HEK293 (cell line): ENCODE results near the gene NTMT1.

Experiments
- FEZF1 ChIP-seq: fragments of 450-650 bp; formaldehyde crosslinking; IDR thresholded peaks from 2 replicates; pipeline ENCODE4 v1.5.1; 2016; ENCODE audit warnings: missing biosample characterization, missing genetic modification characterization
- GFI1B ChIP-seq: fragments of 450-650 bp; formaldehyde crosslinking; IDR thresholded peaks from 2 replicates; pipeline ENCODE4 v1.5.1; 2016; ENCODE audit warnings: missing biosample characterization, missing genetic modification characterization
- GLI4 ChIP-seq: fragments of 450-650 bp; formaldehyde crosslinking; IDR thresholded peaks from 2 replicates; pipeline ENCODE4 v1.5.1; 2016; ENCODE audit warnings: missing biosample characterization, missing genetic modification characterization
- HOXD13 ChIP-seq: sonication (generic); formaldehyde crosslinking; IDR thresholded peaks from 2 replicates; pipeline ENCODE4 v1.8.0; 2022; ENCODE audit warnings: missing genetic modification reagents, borderline replicate concordance
- IKZF3 ChIP-seq: fragments of 450-650 bp; IDR thresholded peaks from 2 replicates; pipeline ENCODE4 v1.5.0; 2018; ENCODE audit warnings: missing biosample characterization, mild to moderate bottlenecking, missing genetic modification characterization, moderate library complexity
- INSM2 ChIP-seq: fragments of 450-650 bp; formaldehyde crosslinking; IDR thresholded peaks from 2 replicates; pipeline ENCODE4 v1.5.1; 2016; ENCODE audit warnings: missing biosample characterization, missing genetic modification characterization
- KLF9 ChIP-seq: fragments of 450-650 bp; formaldehyde crosslinking; IDR thresholded peaks from 2 replicates; pipeline ENCODE4 v1.5.1; 2016; ENCODE audit warnings: missing biosample characterization, missing genetic modification characterization, low read depth
- MYNN ChIP-seq: fragments of 450-650 bp; formaldehyde crosslinking; IDR thresholded peaks from 2 replicates; pipeline ENCODE4 v1.5.1; 2016; ENCODE audit warnings: missing biosample characterization, missing genetic modification characterization, borderline replicate concordance
- OSR2 ChIP-seq: fragments of 450-650 bp; formaldehyde crosslinking; IDR thresholded peaks from 2 replicates; pipeline ENCODE4 v1.5.1; 2016; ENCODE audit warnings: missing biosample characterization, missing genetic modification characterization
- PRDM1 ChIP-seq: fragments of 450-650 bp; formaldehyde crosslinking; IDR thresholded peaks from 2 replicates; pipeline ENCODE4; 2016; ENCODE audit warnings: missing biosample characterization, missing genetic modification characterization
- SCRT1 ChIP-seq: fragments of 450-650 bp; formaldehyde crosslinking; IDR thresholded peaks from 2 replicates; pipeline ENCODE4 v1.5.1; 2016; ENCODE audit warnings: missing biosample characterization, missing genetic modification characterization, borderline replicate concordance
- SP7 ChIP-seq: fragments of 450-650 bp; formaldehyde crosslinking; IDR thresholded peaks from 2 replicates; pipeline ENCODE4 v1.5.1; 2016; ENCODE audit warnings: missing biosample characterization, missing genetic modification characterization
- ZFHX2 ChIP-seq: fragments of 450-650 bp; formaldehyde crosslinking; conservative IDR thresholded peaks from 2 replicates; pipeline ENCODE4 v1.5.1; 2016; ENCODE audit warnings: missing biosample characterization, missing genetic modification characterization
- ZFP3 ChIP-seq: fragments of 450-650 bp; formaldehyde crosslinking; IDR thresholded peaks from 2 replicates; pipeline ENCODE4 v1.5.1; 2016; ENCODE audit warnings: low read depth, missing biosample characterization, missing genetic modification characterization
- ZNF132 ChIP-seq: fragments of 450-650 bp; formaldehyde crosslinking; IDR thresholded peaks from 2 replicates; pipeline ENCODE4 v1.5.1; 2017; ENCODE audit warnings: missing biosample characterization, missing genetic modification characterization, borderline replicate concordance
- ZNF138 ChIP-seq: fragments of 450-650 bp; formaldehyde crosslinking; IDR thresholded peaks from 2 replicates; pipeline ENCODE4 v1.5.1; 2016; ENCODE audit warnings: missing biosample characterization, missing genetic modification characterization, borderline replicate concordance
- ZNF146 ChIP-seq: fragments of 450-650 bp; formaldehyde crosslinking; IDR thresholded peaks from 2 replicates; pipeline ENCODE4 v1.5.1; 2016; ENCODE audit warnings: missing biosample characterization, missing genetic modification characterization
- ZNF292 ChIP-seq: fragments of 450-650 bp; formaldehyde crosslinking; IDR thresholded peaks from 2 replicates; pipeline ENCODE4 v1.5.1; 2016; ENCODE audit warnings: low read depth, missing biosample characterization, missing genetic modification characterization, borderline replicate concordance
- ZNF416 ChIP-seq: fragments of 450-650 bp; formaldehyde crosslinking; IDR thresholded peaks from 2 replicates; pipeline ENCODE4 v1.5.1; 2016; ENCODE audit warnings: missing biosample characterization, missing genetic modification characterization
- ZNF423 ChIP-seq: fragments of 450-650 bp; formaldehyde crosslinking; IDR thresholded peaks from 2 replicates; pipeline ENCODE4 v1.5.1; 2016; ENCODE audit warnings: missing biosample characterization, missing genetic modification characterization
- ZNF501 ChIP-seq: fragments of 450-650 bp; formaldehyde crosslinking; IDR thresholded peaks from 2 replicates; pipeline ENCODE4 v1.5.1; 2016; ENCODE audit warnings: missing biosample characterization, missing genetic modification characterization
- ZNF549 ChIP-seq: fragments of 450-650 bp; IDR thresholded peaks from 2 replicates; pipeline ENCODE4 v1.5.1; 2018; ENCODE audit warnings: missing biosample characterization, missing genetic modification characterization, mild to moderate bottlenecking, inconsistent platforms, moderate library complexity
- ZNF555 ChIP-seq: fragments of 450-650 bp; formaldehyde crosslinking; conservative IDR thresholded peaks from 2 replicates; pipeline ENCODE4 v1.5.1; 2017; ENCODE audit warnings: missing biosample characterization, mild to moderate bottlenecking, missing genetic modification characterization, inconsistent platforms
- ZNF558 ChIP-seq: fragments of 450-650 bp; formaldehyde crosslinking; IDR thresholded peaks from 2 replicates; pipeline ENCODE4 v1.5.1; 2016; ENCODE audit warnings: missing biosample characterization, missing genetic modification characterization
- ZNF626 ChIP-seq: fragments of 450-650 bp; sonication (Bioruptor Pico); formaldehyde crosslinking; IDR thresholded peaks from 2 replicates; pipeline ENCODE4 v1.5.1; 2018; ENCODE audit warnings: missing biosample characterization, missing genetic modification characterization, inconsistent platforms
- ZNF629 ChIP-seq: fragments of 450-650 bp; formaldehyde crosslinking; IDR thresholded peaks from 2 replicates; pipeline ENCODE4 v1.5.1; 2017; ENCODE audit warnings: missing biosample characterization, missing genetic modification characterization
- ZNF670 ChIP-seq: fragments of 450-650 bp; formaldehyde crosslinking; IDR thresholded peaks from 2 replicates; pipeline ENCODE4 v1.5.1; 2016; ENCODE audit warnings: missing biosample characterization, missing genetic modification characterization, low read depth
- ZNF707 ChIP-seq: fragments of 450-650 bp; formaldehyde crosslinking; IDR thresholded peaks from 2 replicates; pipeline ENCODE4 v1.5.1; 2016; ENCODE audit warnings: missing biosample characterization, missing genetic modification characterization
- ZNF776 ChIP-seq: fragments of 450-650 bp; formaldehyde crosslinking; IDR thresholded peaks from 2 replicates; pipeline ENCODE4 v1.5.0; 2017; ENCODE audit warnings: missing biosample characterization, missing genetic modification characterization, borderline replicate concordance
- ZSCAN30 ChIP-seq: fragments of 450-650 bp; IDR thresholded peaks from 2 replicates; pipeline ENCODE4 v1.5.1; 2018; ENCODE audit warnings: missing biosample characterization, mild to moderate bottlenecking, missing genetic modification characterization, moderate library complexity
- TF ChIP-seq, protein P1 (sequence below): fragments of 450-650 bp; IDR thresholded peaks from 2 replicates; pipeline ENCODE4 v1.5.1; 2018; ENCODE audit warnings: missing biosample characterization, mild to moderate bottlenecking, missing genetic modification characterization
- TF ChIP-seq, protein P2 (sequence below): fragments of 450-650 bp; formaldehyde crosslinking; IDR thresholded peaks from 2 replicates; pipeline ENCODE4 v1.5.1; 2016; ENCODE audit warnings: missing biosample characterization, missing genetic modification characterization
- TF ChIP-seq, protein P3 (sequence below): fragments of 450-650 bp; formaldehyde crosslinking; IDR thresholded peaks from 2 replicates; pipeline ENCODE4 v1.5.1; 2016; ENCODE audit warnings: missing biosample characterization, missing genetic modification characterization
- TF ChIP-seq, protein P4 (sequence below): fragments of 450-650 bp; formaldehyde crosslinking; IDR thresholded peaks from 2 replicates; pipeline ENCODE4 v1.5.1; 2016; ENCODE audit warnings: missing biosample characterization, missing genetic modification characterization

The NTMT1 gene

DNA sequence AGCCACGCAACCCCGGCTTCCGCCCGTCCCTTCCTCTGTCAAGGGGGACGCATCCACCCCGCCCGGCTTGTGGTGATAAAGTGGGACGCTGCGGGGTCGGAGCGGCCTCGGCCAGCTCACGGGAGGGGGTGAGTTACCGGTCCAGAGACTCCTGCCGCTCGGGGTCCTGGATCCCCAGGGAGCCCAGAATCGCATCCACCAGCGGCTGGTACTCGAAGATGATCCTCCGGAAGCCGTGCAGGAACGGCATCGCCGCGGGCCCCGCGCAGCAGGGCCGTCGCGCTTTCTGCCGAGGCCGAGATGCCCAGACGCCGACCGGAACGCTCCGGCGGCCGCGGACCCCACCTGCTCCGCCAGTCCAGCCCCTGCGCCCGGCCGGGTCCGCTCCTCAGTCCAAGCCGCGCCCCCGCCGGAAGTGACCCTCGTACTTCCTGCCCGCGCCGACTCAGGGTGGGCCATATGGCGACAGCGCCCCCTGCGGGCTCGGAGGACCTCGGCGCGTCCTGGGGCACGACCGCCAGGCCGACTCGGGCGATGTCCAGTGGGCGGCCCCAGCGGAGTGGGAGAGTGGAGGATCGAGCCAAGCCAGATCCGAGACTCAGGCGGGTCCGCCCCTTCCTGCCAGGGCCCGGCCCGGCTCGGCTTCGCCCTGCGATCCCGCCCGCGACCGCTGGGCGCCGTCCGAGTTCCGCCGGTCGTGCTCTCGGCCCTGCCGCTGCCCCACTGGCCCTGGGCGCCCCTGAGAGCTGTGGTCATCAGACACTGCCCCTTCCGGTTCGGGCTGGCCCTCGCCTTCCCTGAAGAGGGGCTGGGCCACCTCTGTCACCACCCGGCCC, 16.0 kb downstream of the NTMT1 start, which contains the start of gene ASB6 (continued):
- no peak for TF ChIP-seq ZNF132
- TF ChIP-seq ZNF501 (tag by site-specific recombination): peak; percentile 79; the same call in 1 of the 2 replicates
- no peak for TF ChIP-seq ZNF558
- peak; percentile 93 for TF ChIP-seq KLF9 (tag by site-specific recombination)
- TF ChIP-seq GLI4: no peak
- peak; percentile 33; the same call in 1 of the 2 replicates for TF ChIP-seq ZNF146 (tag by site-specific recombination)
- no peak for TF ChIP-seq ZNF138 (tag by site-specific recombination)
- TF ChIP-seq, protein P1, sequence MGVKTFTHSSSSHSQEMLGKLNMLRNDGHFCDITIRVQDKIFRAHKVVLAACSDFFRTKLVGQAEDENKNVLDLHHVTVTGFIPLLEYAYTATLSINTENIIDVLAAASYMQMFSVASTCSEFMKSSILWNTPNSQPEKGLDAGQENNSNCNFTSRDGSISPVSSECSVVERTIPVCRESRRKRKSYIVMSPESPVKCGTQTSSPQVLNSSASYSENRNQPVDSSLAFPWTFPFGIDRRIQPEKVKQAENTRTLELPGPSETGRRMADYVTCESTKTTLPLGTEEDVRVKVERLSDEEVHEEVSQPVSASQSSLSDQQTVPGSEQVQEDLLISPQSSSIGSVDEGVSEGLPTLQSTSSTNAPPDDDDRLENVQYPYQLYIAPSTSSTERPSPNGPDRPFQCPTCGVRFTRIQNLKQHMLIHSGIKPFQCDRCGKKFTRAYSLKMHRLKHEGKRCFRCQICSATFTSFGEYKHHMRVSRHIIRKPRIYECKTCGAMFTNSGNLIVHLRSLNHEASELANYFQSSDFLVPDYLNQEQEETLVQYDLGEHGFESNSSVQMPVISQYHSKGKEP (tag by site-specific recombination): peak; percentile 63; the same call in 1 of the 2 replicates
- 0 out of 2 replicates have a peak, but pooled peaks have one; percentile 31 for TF ChIP-seq OSR2 (tag by site-specific recombination)
- TF ChIP-seq ZNF626 (tag by site-specific recombination): no peak
- no peak for TF ChIP-seq ZNF549 (tag by site-specific recombination)
- no peak for TF ChIP-seq ZNF292
- no peak for TF ChIP-seq ZNF707 (tag by site-specific recombination)
- peak; percentile 93 for TF ChIP-seq ZFHX2 (tag by site-specific recombination)
- TF ChIP-seq, protein P2, sequence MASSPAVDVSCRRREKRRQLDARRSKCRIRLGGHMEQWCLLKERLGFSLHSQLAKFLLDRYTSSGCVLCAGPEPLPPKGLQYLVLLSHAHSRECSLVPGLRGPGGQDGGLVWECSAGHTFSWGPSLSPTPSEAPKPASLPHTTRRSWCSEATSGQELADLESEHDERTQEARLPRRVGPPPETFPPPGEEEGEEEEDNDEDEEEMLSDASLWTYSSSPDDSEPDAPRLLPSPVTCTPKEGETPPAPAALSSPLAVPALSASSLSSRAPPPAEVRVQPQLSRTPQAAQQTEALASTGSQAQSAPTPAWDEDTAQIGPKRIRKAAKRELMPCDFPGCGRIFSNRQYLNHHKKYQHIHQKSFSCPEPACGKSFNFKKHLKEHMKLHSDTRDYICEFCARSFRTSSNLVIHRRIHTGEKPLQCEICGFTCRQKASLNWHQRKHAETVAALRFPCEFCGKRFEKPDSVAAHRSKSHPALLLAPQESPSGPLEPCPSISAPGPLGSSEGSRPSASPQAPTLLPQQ (tag by site-specific recombination): peak; percentile 95
- no peak for TF ChIP-seq MYNN (tag by site-specific recombination)
- TF ChIP-seq, protein P3, sequence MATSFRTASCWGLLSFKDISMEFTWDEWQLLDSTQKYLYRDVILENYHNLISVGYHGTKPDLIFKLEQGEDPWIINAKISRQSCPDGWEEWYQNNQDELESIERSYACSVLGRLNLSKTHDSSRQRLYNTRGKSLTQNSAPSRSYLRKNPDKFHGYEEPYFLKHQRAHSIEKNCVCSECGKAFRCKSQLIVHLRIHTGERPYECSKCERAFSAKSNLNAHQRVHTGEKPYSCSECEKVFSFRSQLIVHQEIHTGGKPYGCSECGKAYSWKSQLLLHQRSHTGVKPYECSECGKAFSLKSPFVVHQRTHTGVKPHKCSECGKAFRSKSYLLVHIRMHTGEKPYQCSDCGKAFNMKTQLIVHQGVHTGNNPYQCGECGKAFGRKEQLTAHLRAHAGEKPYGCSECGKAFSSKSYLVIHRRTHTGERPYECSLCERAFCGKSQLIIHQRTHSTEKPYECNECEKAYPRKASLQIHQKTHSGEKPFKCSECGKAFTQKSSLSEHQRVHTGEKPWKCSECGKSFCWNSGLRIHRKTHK (tag by site-specific recombination): no peak
- no peak for TF ChIP-seq GFI1B (tag by site-specific recombination)
- TF ChIP-seq FEZF1 (tag by site-specific recombination): no peak
- no peak for TF ChIP-seq SCRT1 (tag by site-specific recombination)
- TF ChIP-seq HOXD13 (CRISPR knock-in tag): no peak
- no peak for TF ChIP-seq ZFP3
- no peak for TF ChIP-seq ZNF670 (tag by site-specific recombination)
- TF ChIP-seq ZNF416 (tag by site-specific recombination): no peak
- no peak for TF ChIP-seq ZNF776
- TF ChIP-seq INSM2 (tag by site-specific recombination): 0 out of 2 replicates have a peak, but pooled peaks have one; percentile 27
- TF ChIP-seq SP7 (tag by site-specific recombination): peak; percentile 92
- peak; percentile 91 for TF ChIP-seq ZNF629 (tag by site-specific recombination)
- no peak for TF ChIP-seq ZNF423 (tag by site-specific recombination)
- TF ChIP-seq PRDM1 (tag by site-specific recombination): no peak
- peak; percentile 91 for TF ChIP-seq ZSCAN30 (tag by site-specific recombination)
- no peak for TF ChIP-seq ZNF555
- TF ChIP-seq IKZF3: peak; percentile 65
- TF ChIP-seq, protein P4, sequence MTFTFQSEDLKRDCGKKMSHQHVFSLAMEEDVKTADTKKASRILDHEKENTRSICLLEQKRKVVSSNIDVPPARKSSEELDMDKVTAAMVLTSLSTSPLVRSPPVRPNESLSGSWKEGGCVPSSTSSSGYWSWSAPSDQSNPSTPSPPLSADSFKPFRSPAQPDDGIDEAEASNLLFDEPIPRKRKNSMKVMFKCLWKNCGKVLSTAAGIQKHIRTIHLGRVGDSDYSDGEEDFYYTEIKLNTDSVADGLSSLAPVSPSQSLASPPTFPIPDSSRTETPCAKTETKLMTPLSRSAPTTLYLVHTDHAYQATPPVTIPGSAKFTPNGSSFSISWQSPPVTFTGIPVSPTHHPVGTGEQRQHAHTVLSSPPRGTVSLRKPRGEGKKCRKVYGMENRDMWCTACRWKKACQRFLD (tag by site-specific recombination): no peak
